GM12875 (cell line): Measurements from ENCODE around the gene UMAD1.

Source experiments
- H3K4me3 ChIP-seq: one replicate; pipeline ENCODE4 v1.5.1; 2011; ENCODE audit warnings: low read depth, low read length, control low read depth
- CTCF ChIP-seq: IDR thresholded peaks from 2 replicates; pipeline ENCODE4 v1.5.1; 2011; ENCODE audit warnings: low read depth, mild to moderate bottlenecking, control low read depth, inconsistent platforms, low read length, moderate library complexity, borderline replicate concordance; ENCODE audit not compliant: insufficient read depth

UMAD1 gene

GRCh38 chr7:7688310-7688709 lies 47.8 kb downstream of the UMAD1 start:
- H3K4me3 ChIP-seq: no peak overlapping the region
- TF ChIP-seq CTCF: no peak

- H3K4me3 ChIP-seq: no peak overlapping the region
- TF ChIP-seq CTCF: no peak
Measured at GRCh38 chr7:7688956-7689355, 48.4 kb downstream of the UMAD1 start.

- TF ChIP-seq CTCF: no peak
- no peak overlapping the region for H3K4me3 ChIP-seq
Measured at GRCh38 chr7:7693881-7694280, 53.3 kb downstream of the UMAD1 start.

- no peak for TF ChIP-seq CTCF
- no peak overlapping the region for H3K4me3 ChIP-seq
Measured at GRCh38 chr7:7694542-7694941, 54.0 kb downstream of the UMAD1 start.

GRCh38 chr7:7695111-7695817 lies 54.7 kb downstream of the UMAD1 start:
- H3K4me3 ChIP-seq: no peak overlapping the region
- no peak for TF ChIP-seq CTCF

GRCh38 chr7:7696458-7697119 lies 56.0 kb downstream of the UMAD1 start:
- no peak for TF ChIP-seq CTCF

GRCh38 chr7:7698930-7699329 lies 58.4 kb downstream of the UMAD1 start:
- TF ChIP-seq CTCF: no peak
- no peak overlapping the region for H3K4me3 ChIP-seq

More at GRCh38 chr7:7696458-7697119, 56.0 kb downstream of the UMAD1 start:
- H3K4me3 ChIP-seq: no peak overlapping the region
